KMS-11 (cell line): ENCODE results near the gene ST3GAL5.

Experiments
- H2AFZ ChIP-seq: fragments of 200-600 bp; sonication (generic); 2 replicates; pipeline ENCODE4 v1.6.1; 2016; ENCODE audit warnings: antibody characterized with exemption, mixed run types, low read depth
- H3K27ac ChIP-seq: fragments of 200-600 bp; sonication (generic); 2 replicates; pipeline ENCODE4 v1.6.1; 2016; ENCODE audit warnings: mild to moderate bottlenecking, mixed run types
- H3K27me3 ChIP-seq: fragments of 200-600 bp; sonication (generic); 2 replicates; pipeline ENCODE4 v1.6.1; 2017; ENCODE audit warnings: mild to moderate bottlenecking, low read depth, mixed run types, moderate library complexity; ENCODE audit not compliant: insufficient read depth
- H3K36me3 ChIP-seq: fragments of 200-600 bp; sonication (generic); 2 replicates; pipeline ENCODE4 v1.6.1; 2017; ENCODE audit warnings: mild to moderate bottlenecking, mixed run types; ENCODE audit not compliant: insufficient read depth
- H3K4me1 ChIP-seq: fragments of 200-600 bp; sonication (generic); 2 replicates; pipeline ENCODE4 v1.6.1; 2016; ENCODE audit warnings: mild to moderate bottlenecking, low read depth, mixed run types; ENCODE audit not compliant: poor library complexity, severe bottlenecking
- H3K4me2 ChIP-seq: fragments of 200-600 bp; sonication (generic); 2 replicates; pipeline ENCODE4 v1.7.0; 2016; ENCODE audit warnings: mild to moderate bottlenecking, mixed run types
- H3K4me3 ChIP-seq: fragments of 200-600 bp; sonication (generic); IDR thresholded peaks from 2 replicates; pipeline ENCODE4 v1.6.1; 2017; ENCODE audit warnings: low read depth, low read length, mixed read lengths; ENCODE audit not compliant: insufficient read depth
- H3K79me2 ChIP-seq: fragments of 200-600 bp; sonication (generic); 2 replicates; pipeline ENCODE4 v1.6.1; 2016; ENCODE audit warnings: low read depth, mixed run types; ENCODE audit not compliant: insufficient read depth
- H3K9ac ChIP-seq: fragments of 200-600 bp; sonication (generic); 2 replicates; pipeline ENCODE4 v1.6.1; 2016; ENCODE audit warnings: mild to moderate bottlenecking, mixed run types
- H4K20me1 ChIP-seq: fragments of 200-600 bp; sonication (generic); 2 replicates; pipeline ENCODE4 v1.6.1; 2016; ENCODE audit warnings: mild to moderate bottlenecking, mixed run types; ENCODE audit not compliant: insufficient read depth
- CTCF ChIP-seq: fragments of 200-600 bp; sonication (generic); conservative IDR thresholded peaks from 2 replicates; pipeline ENCODE4 v1.6.1; 2017; ENCODE audit warnings: low read depth, mild to moderate bottlenecking, antibody characterized with exemption, low read length, moderate library complexity, mixed read lengths

ST3GAL5 gene

GRCh38 chr2:85888684-85889626, at the start of gene ST3GAL5:
Gene ST3GAL5 (minus strand): TSS chr2:85888990. CDS start chr2:85888905, 85 bp downstream.
- Histone ChIP-seq H2AFZ (peak within 1 kb of the TSS; percentile 99), H3K36me3 (no peaks in the 10 kb centered on the region), H3K4me3 (peak within 1 kb of the TSS; percentile 90), H3K27me3 (no peaks in the 10 kb centered on the region), H3K27ac (peak within 1 kb of the TSS; percentile 61), H3K9ac (peak within 1 kb of the TSS; percentile 77), H3K4me1 (peaks cover 42% of the 10 kb centered on the region), H3K4me2 (peak within 1 kb of the TSS; percentile 79), H4K20me1 (no peaks in the 10 kb centered on the region; the same call in 1 of the 2 replicates), H3K79me2 (peaks cover 40% of the 10 kb centered on the region)
- TF ChIP-seq CTCF = peak; percentile 96

- no peaks in the 10 kb centered on the region for H3K27me3 ChIP-seq
- H3K4me3 ChIP-seq = no peak overlapping the region
- TF ChIP-seq CTCF = no peak
- H3K9ac ChIP-seq = no peak overlapping the region
- H3K36me3 ChIP-seq = no peaks in the 10 kb centered on the region
- no peak overlapping the region for H3K27ac ChIP-seq
- H4K20me1 ChIP-seq = no peaks in the 10 kb centered on the region
- H3K79me2 ChIP-seq = no peaks in the 10 kb centered on the region
- H3K4me1 ChIP-seq = peaks cover 14% of the 10 kb centered on the region
- no peak overlapping the region for H3K4me2 ChIP-seq
- H2AFZ ChIP-seq = no peak overlapping the region
Measured at GRCh38 chr2:85938456-85938855, 49.7 kb upstream of the ST3GAL5 start.

GRCh38 chr2:85937069-85937439, 48.3 kb upstream of the ST3GAL5 start:
- Histone ChIP-seq H2AFZ (no peak overlapping the region), H4K20me1 (no peaks in the 10 kb centered on the region), H3K36me3 (no peaks in the 10 kb centered on the region), H3K27ac (no peak overlapping the region), H3K4me2 (no peak overlapping the region), H3K4me3 (no peak overlapping the region), H3K79me2 (no peaks in the 10 kb centered on the region), H3K27me3 (no peaks in the 10 kb centered on the region), H3K4me1 (peaks cover 14% of the 10 kb centered on the region), H3K9ac (no peak overlapping the region)
- TF ChIP-seq CTCF = no peak

- H3K9ac ChIP-seq = no peak overlapping the region
- H3K4me1 ChIP-seq = peaks cover 14% of the 10 kb centered on the region
- no peak overlapping the region for H3K27ac ChIP-seq
- H3K79me2 ChIP-seq = no peaks in the 10 kb centered on the region
- no peak overlapping the region for H2AFZ ChIP-seq
- TF ChIP-seq CTCF = no peak
- H4K20me1 ChIP-seq = no peaks in the 10 kb centered on the region
- no peak overlapping the region for H3K4me3 ChIP-seq
- H3K27me3 ChIP-seq = no peaks in the 10 kb centered on the region
- no peaks in the 10 kb centered on the region for H3K36me3 ChIP-seq
- no peak overlapping the region for H3K4me2 ChIP-seq
Measured at GRCh38 chr2:85936421-85937068, 47.8 kb upstream of the ST3GAL5 start.
